Transverse colon (tissue), 4 donors: ENCODE data around the gene DIS3L2. TPM values are rescaled to one million over a fixed set of nuclear protein-coding genes. Genes with fewer than 3 reads are reported as not detected.
A peak's percentile ranks its signal among the peaks of the same experiment; 100 is the strongest.

Experiments
- DNase-seq: peaks from one replicate; pipeline ENCODE4 v3.0.0-alpha.2; 2019
- H3K27ac ChIP-seq, 4 donors: fragments of 200-600 bp; sonication (generic); 2 replicates each; pipeline ENCODE4 v1.5.1; 2016 to 2018; ENCODE audit warnings: inconsistent platforms in 4 of 4
- H3K27me3 ChIP-seq: fragments of 200-600 bp; sonication (generic); 2 replicates; pipeline ENCODE4 v1.5.1; 2017; ENCODE audit warnings: inconsistent platforms
- H3K36me3 ChIP-seq, 4 donors: fragments of 200-600 bp; sonication (generic); 2 replicates each; pipeline ENCODE4 v1.5.1; 2017 to 2019; ENCODE audit warnings: inconsistent platforms in 4 of 4
- H3K4me1 ChIP-seq, 4 donors: fragments of 200-600 bp; sonication (generic); 2 replicates each; pipeline ENCODE4 v1.5.1; 2017 to 2020; ENCODE audit warnings: inconsistent platforms in 4 of 4
- H3K4me3 ChIP-seq, 4 donors: fragments of 200-600 bp; sonication (generic); 1 replicate in 1 of 4; 2 replicates in 3 of 4; pipeline versions ENCODE4 v1.5.1 to v1.6.1; 2017 to 2019; ENCODE audit warnings: inconsistent platforms in 4 of 4
- H3K9me3 ChIP-seq, 2 donors: fragments of 200-600 bp; sonication (generic); 2 replicates each; pipeline ENCODE4 v1.5.1; 2017 to 2019; ENCODE audit warnings: inconsistent platforms in 2 of 2
- CTCF ChIP-seq, 5 experiments: fragments of 200-600 bp in 3 of 5; fragments of 450-650 bp in 2 of 5; sonication (generic) in 3 of 5; IDR thresholded peaks; 1 replicate in 2 of 5; 2 replicates in 3 of 5; pipeline ENCODE4 v1.5.1; 2016 to 2017; ENCODE audit warnings: antibody characterized with exemption in 5 of 5, inconsistent platforms in 3 of 5, mild to moderate bottlenecking in 2 of 5, moderate library complexity in 1 of 5
- EP300 ChIP-seq: sonication (generic); formaldehyde crosslinking; IDR thresholded peaks from one replicate; pipeline ENCODE4 v1.6.1; 2017; ENCODE audit warnings: antibody characterized with exemption, low read depth
- POLR2A ChIP-seq: fragments of 450-650 bp; IDR thresholded peaks from one replicate; pipeline ENCODE4 v1.6.1; 2016; ENCODE audit warnings: antibody characterized with exemption, mild to moderate bottlenecking, moderate library complexity
- POLR2AphosphoS5 ChIP-seq, 3 donors: sonication (generic); formaldehyde crosslinking; IDR thresholded peaks; one replicate each; pipeline ENCODE4 v1.6.1; 2016; ENCODE audit warnings: antibody characterized with exemption in 3 of 3
- WGBS, 2 donors: methylation state at CpG; one replicate each; pipeline ENCODE4 v1.1.5; 2018; ENCODE audit warnings: low coverage in 1 of 2; 5-methylcytosine and 5-hydroxymethylcytosine counted together
- in situ Hi-C, 4 donors: fragments of 200-750 bp; cut with MboI; loops; one replicate each; pipeline versions ENCODE4 v1.15.0 to v1.15.1; 2017; ENCODE audit warnings: low sequenced_read_pairs in 3 of 4, low pct_ligation_motif_present in 1 of 4, low pct_unique_long_range_greater_than_20kb in 1 of 4
- intact Hi-C: fragments of 100-400 bp; cut with DNase I; formaldehyde crosslinking; loops from one replicate; pipeline ENCODE4 v1.15.1; 2023; ENCODE audit warnings: low total_unique reads
- total RNA-seq, 4 donors: library from RNA; depleted of rRNA; stranded (reverse); fragments of >200 nt; gene quantifications; one replicate each; pipeline ENCODE4 v1.1.0, GENCODE V29; 2016

DIS3L2 gene
- total RNA-seq, 4 donors from 2014 or later = 24.7 to 99.9 (median 51.2) TPM

GRCh38 chr2:232291343-232291742 is 329.8 kb downstream of the DIS3L2 start:
- no peaks in the 10 kb centered on the region for H3K36me3 ChIP-seq
- no peak overlapping the region for H3K4me3 ChIP-seq
- in situ Hi-C loops = no loop called here
- intact Hi-C loops = no loop called here
- no peaks in the 10 kb centered on the region for H3K27me3 ChIP-seq
- no peaks in the 10 kb centered on the region for H3K9me3 ChIP-seq
- WGBS, 2 donors = 57 to 89% methylated on average over 2 of the region's 2 CpGs
- no peak overlapping the region for H3K27ac ChIP-seq
- TF ChIP-seq EP300 = no peak
- no peak for TF ChIP-seq CTCF (IDR thresholded peaks at IDR 0.05)
- no peak for TF ChIP-seq POLR2A
- TF ChIP-seq POLR2AphosphoS5 (IDR thresholded peaks at IDR 0.05) = no peak
- no peaks in the 10 kb centered on the region for H3K4me1 ChIP-seq
- no peak for DNase-seq

- TF ChIP-seq EP300 (no peak), CTCF (IDR thresholded peaks at IDR 0.05) (peak; percentile 46 to 64 (median 50))
- WGBS, 2 donors = 80 to 81% methylated on average over 3 to 9 of the region's 9 CpGs
- Histone ChIP-seq H3K27ac (no peak overlapping the region), H3K27me3 (no peaks in the 10 kb centered on the region), H3K9me3 (no peaks in the 10 kb centered on the region), H3K4me1 (no peaks in the 10 kb centered on the region), H3K4me3 (no peak overlapping the region), H3K36me3 (no peaks in the 10 kb centered on the region)
- DNase-seq = peak; percentile 75
- in situ Hi-C loops = no loop called here
- intact Hi-C loops = no loop called here
Measured at GRCh38 chr2:232292395-232293154, 331.1 kb downstream of the DIS3L2 start.

GRCh38 chr2:232293191-232293590 is 331.7 kb downstream of the DIS3L2 start:
- no peak overlapping the region for H3K27ac ChIP-seq
- TF ChIP-seq EP300 (no peak), CTCF (IDR thresholded peaks at IDR 0.05) (no peak), POLR2AphosphoS5 (IDR thresholded peaks at IDR 0.05) (no peak), POLR2A (no peak)
- H3K4me3 ChIP-seq = no peak overlapping the region
- H3K4me1 ChIP-seq = no peaks in the 10 kb centered on the region
- DNase-seq = no peak
- H3K27me3 ChIP-seq = no peaks in the 10 kb centered on the region
- in situ Hi-C loops (no loop called here), intact Hi-C loops (no loop called here)
- H3K9me3 ChIP-seq = no peaks in the 10 kb centered on the region
- H3K36me3 ChIP-seq = no peaks in the 10 kb centered on the region
- WGBS, 2 donors = 66 to 91% methylated on average over 2 to 6 of the region's 6 CpGs

- TF ChIP-seq POLR2A (no peak), POLR2AphosphoS5 (IDR thresholded peaks at IDR 0.05) (no peak), CTCF (IDR thresholded peaks at IDR 0.05) (no peak), EP300 (no peak)
- 100% methylated on average over 1 of the region's 1 CpG for WGBS, 2 donors
Measured at GRCh38 chr2:232295971-232296370, 334.5 kb downstream of the DIS3L2 start.

More at GRCh38 chr2:232295971-232296370, 334.5 kb downstream of the DIS3L2 start:
- no peak for DNase-seq
- Histone ChIP-seq H3K4me3 (no peak overlapping the region), H3K4me1 (peaks cover 0 to 12% (median 0%) of the 10 kb centered on the region in 4 donors), H3K9me3 (no peaks in the 10 kb centered on the region), H3K27me3 (no peaks in the 10 kb centered on the region), H3K36me3 (peaks cover 0 to 6% (median 0%) of the 10 kb centered on the region in 4 donors), H3K27ac (no peak overlapping the region)
- in situ Hi-C loops (no loop called here), intact Hi-C loops (no loop called here)
